MM.1S (cell line): Measurements from ENCODE around the gene ABCC6.
"Not testable (repeated sequence)": the region's sequence is repeated elsewhere in the genome, so short reads cannot be mapped to it uniquely, and the experiment has no call there.

Experiments
- EZH2 ChIP-seq: fragments of 300-600 bp; sonication (generic); optimal IDR thresholded peaks from 2 replicates; pipeline ENCODE3; 2017; ENCODE audit warnings: low read depth, mild to moderate bottlenecking, antibody characterized with exemption, low read length, mixed read lengths
- EZH2phosphoT487 ChIP-seq: fragments of 300-600 bp; sonication (generic); IDR thresholded peaks from 2 replicates; pipeline ENCODE4 v1.6.1; 2018; ENCODE audit warnings: antibody characterized with exemption, low read length
- TF ChIP-seq, protein P1 (sequence below): fragments of 300-600 bp; sonication (generic); IDR thresholded peaks from 2 replicates; pipeline ENCODE4 v1.5.1; 2016; ENCODE audit warnings: antibody characterized with exemption, low read length, mixed read lengths

DNA sequence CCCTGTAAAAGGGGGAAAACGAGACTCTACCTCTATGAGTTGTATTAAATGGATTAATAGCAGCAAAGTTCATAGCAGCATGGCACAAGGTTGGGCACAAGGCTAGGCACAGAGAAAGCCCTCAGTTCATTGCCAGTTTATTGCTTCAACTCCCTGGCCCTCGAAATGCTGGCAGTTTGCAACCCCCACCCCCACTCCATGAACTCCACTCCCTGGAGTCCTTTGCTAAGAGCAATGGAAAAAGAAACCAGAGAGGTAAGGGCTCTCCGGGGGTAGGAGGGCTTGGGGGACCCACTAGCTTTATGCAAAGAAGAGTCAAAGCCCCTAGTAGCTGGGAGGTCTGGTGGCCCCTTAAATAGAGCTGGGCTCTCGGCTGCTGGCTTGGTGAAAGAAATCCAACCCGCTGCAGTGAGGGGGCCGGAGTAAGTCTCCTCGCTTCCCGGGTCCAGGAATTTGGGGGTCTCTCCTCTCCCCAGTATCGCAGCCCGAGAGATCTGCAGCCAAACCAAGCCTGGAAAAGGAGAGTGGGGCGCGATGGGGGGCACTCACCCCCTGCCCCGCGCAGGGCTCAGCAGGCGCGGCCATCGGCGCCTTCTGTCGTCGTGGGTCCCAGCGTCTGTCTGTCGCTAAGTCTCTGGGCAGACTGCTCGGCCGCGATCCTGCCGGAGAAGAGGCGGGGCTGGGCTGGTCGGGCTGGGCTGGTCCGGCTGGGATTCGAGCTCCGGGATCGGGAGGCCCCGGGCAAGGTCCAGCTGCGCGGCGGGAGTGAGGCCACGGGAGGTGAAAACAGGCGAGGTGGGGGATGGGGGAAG is at the start of gene ABCC6:
- TF ChIP-seq, protein P1, sequence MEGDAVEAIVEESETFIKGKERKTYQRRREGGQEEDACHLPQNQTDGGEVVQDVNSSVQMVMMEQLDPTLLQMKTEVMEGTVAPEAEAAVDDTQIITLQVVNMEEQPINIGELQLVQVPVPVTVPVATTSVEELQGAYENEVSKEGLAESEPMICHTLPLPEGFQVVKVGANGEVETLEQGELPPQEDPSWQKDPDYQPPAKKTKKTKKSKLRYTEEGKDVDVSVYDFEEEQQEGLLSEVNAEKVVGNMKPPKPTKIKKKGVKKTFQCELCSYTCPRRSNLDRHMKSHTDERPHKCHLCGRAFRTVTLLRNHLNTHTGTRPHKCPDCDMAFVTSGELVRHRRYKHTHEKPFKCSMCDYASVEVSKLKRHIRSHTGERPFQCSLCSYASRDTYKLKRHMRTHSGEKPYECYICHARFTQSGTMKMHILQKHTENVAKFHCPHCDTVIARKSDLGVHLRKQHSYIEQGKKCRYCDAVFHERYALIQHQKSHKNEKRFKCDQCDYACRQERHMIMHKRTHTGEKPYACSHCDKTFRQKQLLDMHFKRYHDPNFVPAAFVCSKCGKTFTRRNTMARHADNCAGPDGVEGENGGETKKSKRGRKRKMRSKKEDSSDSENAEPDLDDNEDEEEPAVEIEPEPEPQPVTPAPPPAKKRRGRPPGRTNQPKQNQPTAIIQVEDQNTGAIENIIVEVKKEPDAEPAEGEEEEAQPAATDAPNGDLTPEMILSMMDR, result not testable (repeated sequence)
- not testable (repeated sequence) for TF ChIP-seq EZH2, EZH2phosphoT487
